Common myeloid progenitor, CD34-positive (primary cell): Measurements from ENCODE around the gene KLB.
"Not testable (repeated sequence)": the region's sequence is repeated elsewhere in the genome, so short reads cannot be mapped to it uniquely, and the experiment has no call there.

Experiments used
- CTCF ChIA-PET: fragments of 350-600 bp; sonication (Branson Sonifier 250); formaldehyde crosslinking; loops from one replicate; lab custom pipeline; 2021; ENCODE audit warnings: antibody characterized with exemption; lab: Charles Lee
- POLR2A ChIA-PET: fragments of 350-600 bp; sonication (Branson Sonifier 250); formaldehyde crosslinking; loops from one replicate; lab custom pipeline; 2021; ENCODE audit warnings: antibody characterized with exemption; lab: Charles Lee
- DNase-seq, 3 donors: peaks; one replicate each; pipeline versions ENCODE4 v3.0.0 to v3.0.0-alpha.2; 2013
- H3K27ac ChIP-seq, 2 experiments: 1 replicate in 1 of 2; 2 replicates in 1 of 2; pipeline ENCODE4 v1.7.0; 2013; ENCODE audit warnings: inconsistent platforms in 2 of 2, low read length in 2 of 2, mild to moderate bottlenecking in 2 of 2, low read depth in 1 of 2, moderate library complexity in 1 of 2; ENCODE audit not compliant: severe bottlenecking in 2 of 2, insufficient read depth in 1 of 2, poor library complexity in 1 of 2
- H3K27me3 ChIP-seq, 5 experiments: replicated peaks in 2 of 5; 1 replicate in 3 of 5; 2 replicates in 2 of 5; pipeline versions ENCODE4 v1.6.1 to v1.7.0; 2013; ENCODE audit warnings: low read length in 4 of 5, mild to moderate bottlenecking in 2 of 5, moderate library complexity in 2 of 5, inconsistent platforms in 1 of 5; ENCODE audit not compliant: insufficient read depth in 5 of 5, control insufficient read depth in 4 of 5
- H3K36me3 ChIP-seq, 4 experiments: 1 replicate in 2 of 4; 2 replicates in 2 of 4; pipeline versions ENCODE4 v1.6.1 to v1.7.0; 2013; ENCODE audit warnings: low read length in 3 of 4, control low read depth in 1 of 4, mild to moderate bottlenecking in 1 of 4; ENCODE audit not compliant: control insufficient read depth in 4 of 4, insufficient read depth in 4 of 4
- H3K4me1 ChIP-seq, 4 experiments: 1 replicate in 3 of 4; 2 replicates in 1 of 4; pipeline versions ENCODE4 v1.6.1 to v1.7.1; 2013; ENCODE audit warnings: low read length in 3 of 4, mild to moderate bottlenecking in 3 of 4, control low read depth in 1 of 4, inconsistent platforms in 1 of 4, moderate library complexity in 1 of 4; ENCODE audit not compliant: control insufficient read depth in 4 of 4, insufficient read depth in 4 of 4; ENCODE audit errors: control extremely low read depth in 1 of 4
- H3K4me3 ChIP-seq, 7 experiments: 1 replicate in 4 of 7; 2 replicates in 3 of 7; pipeline versions ENCODE4 v1.5.1 to v1.7.0; 2013; ENCODE audit warnings: mild to moderate bottlenecking in 7 of 7, low read length in 6 of 7, moderate library complexity in 6 of 7, inconsistent platforms in 2 of 7, low read depth in 2 of 7, control low read depth in 1 of 7; ENCODE audit not compliant: insufficient read depth in 4 of 7, control insufficient read depth in 1 of 7; ENCODE audit errors: extremely low read depth in 1 of 7
- H3K9me3 ChIP-seq, 5 experiments: 1 replicate in 4 of 5; 2 replicates in 1 of 5; pipeline versions ENCODE4 v1.6.1 to v1.7.1; 2013; ENCODE audit warnings: low read length in 4 of 5, mild to moderate bottlenecking in 2 of 5, inconsistent platforms in 1 of 5, low read depth in 1 of 5, moderate library complexity in 1 of 5; ENCODE audit not compliant: control insufficient read depth in 4 of 5, insufficient read depth in 2 of 5; ENCODE audit errors: control extremely low read depth in 1 of 5
- WGBS: methylation state at CpG from one replicate; pipeline ENCODE4 v1.1.5; 2013; ENCODE audit not compliant: insufficient coverage; 5-methylcytosine and 5-hydroxymethylcytosine counted together

Gene KLB

GRCh38 chr4:39415678-39416283 lies 9.1 kb downstream of the KLB start:
- no CpG with 5 or more reads among the region's 2 CpGs for WGBS
- Histone ChIP-seq H3K4me1 (peaks cover 0 to 2% (median 0%) of the 10 kb centered on the region in 4 experiments), H3K27me3 (no peaks in the 10 kb centered on the region), H3K9me3 (no peaks in the 10 kb centered on the region), H3K27ac (no peak overlapping the region), H3K36me3 (no peaks in the 10 kb centered on the region), H3K4me3 (no peak overlapping the region)
- ChIA-PET CTCF (no interaction called here), POLR2A (no interaction called here)
- no peak for DNase-seq

- ChIA-PET POLR2A (no interaction called here), CTCF (interaction anchor here (1.5 kb wide), 1 partner anchor 23 kb away, joined by 4 read pairs; no protein-coding TSS in a partner anchor)
- Histone ChIP-seq H3K4me3 (no peak overlapping the region), H3K9me3 (no peaks in the 10 kb centered on the region), H3K4me1 (no peaks in the 10 kb centered on the region), H3K27me3 (no peaks in the 10 kb centered on the region), H3K36me3 (no peaks in the 10 kb centered on the region), H3K27ac (no peak overlapping the region)
- DNase-seq: no peak
- no CpG with 5 or more reads among the region's 3 CpGs for WGBS
Measured at GRCh38 chr4:39422247-39422646, 15.5 kb downstream of the KLB start.

DNA sequence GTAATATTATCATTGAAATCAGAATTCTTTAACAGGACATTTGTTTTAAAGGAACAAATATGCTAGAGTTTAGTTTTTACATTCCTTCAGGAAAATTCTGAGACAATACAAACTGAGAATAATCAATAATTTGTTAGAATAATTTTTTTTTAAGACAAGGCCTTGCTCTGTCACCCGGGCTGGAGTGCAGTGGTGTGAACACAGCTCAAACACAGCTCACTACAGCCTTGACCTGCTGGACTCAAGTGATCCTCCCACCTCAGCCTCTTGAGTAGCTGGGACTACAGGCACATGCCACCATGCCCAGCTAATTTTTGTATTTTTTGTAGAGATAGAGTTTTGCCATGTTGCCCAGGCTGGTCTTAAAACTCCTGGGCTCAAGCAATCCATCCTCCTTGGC lies 18.6 kb downstream of the KLB start:
- DNase-seq, H3K27ac ChIP-seq, H3K9me3 ChIP-seq, H3K4me1 ChIP-seq, POLR2A ChIA-PET, H3K4me3 ChIP-seq, H3K27me3 ChIP-seq, CTCF ChIA-PET, H3K36me3 ChIP-seq: not testable (repeated sequence)
- WGBS: no CpG with 5 or more reads among the region's 1 CpG

- no peak for DNase-seq
- WGBS: 71% methylated on average over 1 of the region's 1 CpG
- ChIA-PET CTCF (no interaction called here), POLR2A (no interaction called here)
- Histone ChIP-seq H3K4me1 (no peaks in the 10 kb centered on the region), H3K36me3 (no peaks in the 10 kb centered on the region), H3K27me3 (no peaks in the 10 kb centered on the region), H3K9me3 (no peaks in the 10 kb centered on the region), H3K4me3 (no peak overlapping the region), H3K27ac (no peak overlapping the region)
Measured at GRCh38 chr4:39426728-39427127, 20.0 kb downstream of the KLB start.

DNA sequence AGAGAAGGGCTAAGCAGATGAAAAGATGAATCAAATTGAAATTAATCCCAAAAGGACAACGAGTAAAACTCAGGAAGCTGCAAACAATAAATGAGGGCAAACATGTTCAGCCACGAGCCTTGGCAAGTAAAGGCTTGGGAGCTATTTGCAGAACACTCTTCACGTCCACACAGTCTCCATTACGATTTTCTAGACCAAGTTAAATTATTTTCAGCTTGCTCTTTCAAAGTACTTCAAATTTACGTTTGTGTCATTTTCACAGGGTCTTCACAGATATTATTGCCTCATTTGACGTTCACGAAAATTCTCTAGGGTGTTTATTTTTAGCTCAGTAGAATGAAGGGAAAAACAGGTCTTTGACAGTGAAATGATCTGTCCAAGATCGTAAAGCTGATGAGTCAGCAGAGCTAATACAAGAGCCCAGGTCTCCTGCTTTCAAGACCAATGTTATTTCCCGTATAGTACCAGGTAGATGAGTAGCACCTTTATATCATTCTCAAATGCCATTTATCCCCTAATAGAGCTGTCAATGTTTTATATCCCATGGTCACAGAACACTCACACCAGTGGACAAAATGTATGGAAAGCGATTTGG lies 20.9 kb downstream of the KLB start:
- no peaks in the 10 kb centered on the region for H3K9me3 ChIP-seq
- WGBS: 81% methylated on average over 4 of the region's 10 CpGs
- CTCF ChIA-PET: interaction anchor here (0.7 kb wide), 1 partner anchor 99 kb away, joined by 3 read pairs; no protein-coding TSS in a partner anchor
- no peaks in the 10 kb centered on the region for H3K27me3 ChIP-seq
- no peaks in the 10 kb centered on the region for H3K36me3 ChIP-seq
- H3K27ac ChIP-seq: no peak overlapping the region
- POLR2A ChIA-PET: no interaction called here
- no peak for DNase-seq
- no peaks in the 10 kb centered on the region for H3K4me1 ChIP-seq
- H3K4me3 ChIP-seq: no peak overlapping the region

GRCh38 chr4:39429476-39430334 lies 23.0 kb downstream of the KLB start:
- whole genome bisulfite sequencing: 93% methylated on average over 3 of the region's 4 CpGs
- DNase-seq: no peak
- Histone ChIP-seq H3K27ac (no peak overlapping the region), H3K4me1 (no peaks in the 10 kb centered on the region), H3K9me3 (no peaks in the 10 kb centered on the region), H3K4me3 (no peak overlapping the region), H3K27me3 (no peaks in the 10 kb centered on the region), H3K36me3 (no peaks in the 10 kb centered on the region)
- POLR2A ChIA-PET: no interaction called here
- CTCF ChIA-PET: interaction anchor here (0.8 to 1.2 kb wide), 2 partner anchors 16 to 17 kb away, joined by 3 read pairs; no protein-coding TSS in a partner anchor
